Esophagus squamous epithelium (tissue), 5 donors: ENCODE measurements around the gene CDX4. TPM values are rescaled to one million over a fixed set of nuclear protein-coding genes. Genes with fewer than 3 reads are reported as not detected.
"Not testable (repeated sequence)": the region's sequence is repeated elsewhere in the genome, so short reads cannot be mapped to it uniquely, and the experiment has no call there.

Experiments used
- DNase-seq: peaks from one replicate; lab custom pipeline; 2025; lab: John Stamatoyannopoulos, UW
- H3K27ac ChIP-seq, 4 donors: fragments of 200-600 bp; sonication (generic); one replicate each; pipeline ENCODE4 v1.5.1; 2016 to 2019; ENCODE audit warnings: mild to moderate bottlenecking in 1 of 4
- H3K27me3 ChIP-seq, 4 donors: fragments of 200-600 bp; sonication (generic); 1 replicate in 3 of 4; 2 replicates in 1 of 4; pipeline versions ENCODE4 v1.5.1 to v1.6.0; 2017 to 2021; ENCODE audit warnings: antibody characterized with exemption in 1 of 4
- H3K36me3 ChIP-seq, 3 donors: fragments of 200-600 bp; sonication (generic); one replicate each; pipeline ENCODE4 v1.5.1; 2016 to 2019
- H3K4me1 ChIP-seq, 3 donors: fragments of 200-600 bp; sonication (generic); one replicate each; pipeline ENCODE4 v1.5.1; 2017 to 2019
- H3K4me3 ChIP-seq, 4 donors: fragments of 200-600 bp; sonication (generic); 1 replicate in 3 of 4; 2 replicates in 1 of 4; pipeline ENCODE4 v1.5.1; 2016 to 2019; ENCODE audit warnings: mild to moderate bottlenecking in 2 of 4, moderate library complexity in 1 of 4
- H3K9me3 ChIP-seq, 3 donors: fragments of 200-600 bp; sonication (generic); one replicate each; pipeline ENCODE4 v1.5.1; 2016 to 2019
- CTCF ChIP-seq, 6 experiments: fragments of 450-650 bp in 4 of 6; fragments of 200-600 bp in 2 of 6; sonication (generic) in 2 of 6; IDR thresholded peaks; one replicate each; pipeline ENCODE4 v1.5.1; 2016 to 2019; ENCODE audit warnings: antibody characterized with exemption in 6 of 6, mild to moderate bottlenecking in 4 of 6, moderate library complexity in 4 of 6
- POLR2A ChIP-seq, 4 donors: fragments of 450-650 bp; IDR thresholded peaks; one replicate each; pipeline ENCODE4 v1.6.1; 2017; ENCODE audit warnings: antibody characterized with exemption in 4 of 4, mild to moderate bottlenecking in 4 of 4, moderate library complexity in 3 of 4
- WGBS, 2 donors: methylation state at CpG; one replicate each; pipeline ENCODE4 v1.1.5; 2018; 5-methylcytosine and 5-hydroxymethylcytosine counted together
- intact Hi-C: fragments of 100-400 bp; cut with DNase I; formaldehyde crosslinking; loops from one replicate; pipeline ENCODE4 v1.15.0; 2022
- small RNA-seq, 4 donors: library from RNA; depleted of rRNA; stranded (forward); fragments of <200 nt; gene quantifications; one replicate each; pipeline ENCODE3, GENCODE V24; 2016
- total RNA-seq, 4 donors: library from RNA; depleted of rRNA; stranded (reverse); fragments of >200 nt; gene quantifications; one replicate each; pipeline ENCODE4 v1.1.0, GENCODE V29; 2016
- donor health status: DM: yes; HTN: yes; CAD: no.

CDX4 gene
- total RNA-seq, 4 donors from 2014 or later, result not detected

- no peak for TF ChIP-seq CTCF (IDR thresholded peaks at IDR 0.05)
- no peak for TF ChIP-seq POLR2A (IDR thresholded peaks at IDR 0.05)
- Histone ChIP-seq H3K36me3 (no peaks in the 10 kb centered on the region), H3K9me3 (no peaks in the 10 kb centered on the region), H3K4me1 (no peaks in the 10 kb centered on the region), H3K4me3 (no peak overlapping the region), H3K27me3 (no peaks in the 10 kb centered on the region), H3K27ac (no peak overlapping the region)
- intact Hi-C loops, result no loop called here
- DNase-seq, result no peak
Observed at GRCh38 chrX:73468376-73468775, 21.5 kb downstream of the CDX4 start.

- Histone ChIP-seq H3K9me3 (no peaks in the 10 kb centered on the region), H3K36me3 (no peaks in the 10 kb centered on the region), H3K4me3 (no peak overlapping the region), H3K4me1 (no peaks in the 10 kb centered on the region), H3K27me3 (no peaks in the 10 kb centered on the region), H3K27ac (no peak overlapping the region)
- WGBS, 2 donors, result 80 to 96% methylated on average over 4 of the region's 4 CpGs
- DNase-seq, result no peak
- intact Hi-C loops, result no loop called here
- no peak for TF ChIP-seq CTCF (IDR thresholded peaks at IDR 0.05)
- TF ChIP-seq POLR2A (IDR thresholded peaks at IDR 0.05), result no peak
Observed at GRCh38 chrX:73478961-73479360, 32.1 kb downstream of the CDX4 start.

GRCh38 chrX:73481521-73481920 lies 34.7 kb downstream of the CDX4 start:
- Histone ChIP-seq H3K9me3 (no peaks in the 10 kb centered on the region), H3K27ac (no peak overlapping the region), H3K36me3 (no peaks in the 10 kb centered on the region), H3K4me1 (no peaks in the 10 kb centered on the region), H3K27me3 (no peaks in the 10 kb centered on the region), H3K4me3 (no peak overlapping the region)
- no peak for DNase-seq
- TF ChIP-seq CTCF (IDR thresholded peaks at IDR 0.05), result no peak
- TF ChIP-seq POLR2A (IDR thresholded peaks at IDR 0.05), result no peak
- intact Hi-C loops, result no loop called here
- WGBS, 2 donors, result no CpG with 5 or more reads among the region's 2 CpGs

- DNase-seq, result no peak
- intact Hi-C loops, result no loop called here
- Histone ChIP-seq H3K4me1 (no peaks in the 10 kb centered on the region), H3K27ac (no peak overlapping the region), H3K36me3 (no peaks in the 10 kb centered on the region), H3K27me3 (no peaks in the 10 kb centered on the region), H3K4me3 (no peak overlapping the region), H3K9me3 (peaks cover 0 to 6% (median 0%) of the 10 kb centered on the region in 3 donors)
- TF ChIP-seq CTCF (IDR thresholded peaks at IDR 0.05) (no peak), POLR2A (IDR thresholded peaks at IDR 0.05) (no peak)
- 63 to 64% methylated on average over 3 of the region's 3 CpGs for WGBS, 2 donors
Observed at GRCh38 chrX:73490661-73491060, 43.8 kb downstream of the CDX4 start.

GRCh38 chrX:73492178-73492577 lies 45.3 kb downstream of the CDX4 start:
- intact Hi-C loops, H3K4me1 ChIP-seq, DNase-seq, H3K36me3 ChIP-seq, H3K9me3 ChIP-seq, H3K27ac ChIP-seq, H3K4me3 ChIP-seq, H3K27me3 ChIP-seq: not testable (repeated sequence)
- 69 to 77% methylated on average over 4 of the region's 4 CpGs for WGBS, 2 donors

Small RNA genes lying within 50 kb of the gene (small RNA-seq; reads per million reads assigned to genes)
- 0 reads per million in 4 donors for gene MORF4L1P6
- gene RNU6-1044P, result 0 reads per million in 4 donors

Other genes starting within 250 kb of the CDX4 start
- gene NAP1L2, start 232.2 kb upstream of the CDX4 start, total RNA-seq, result 1 to 10 TPM in 1 of 4 donors, under 1 TPM in 3; 0.50 to 1.9 (median 0.86) TPM
- 1 to 10 TPM; 1.0 to 5.7 (median 2.4) TPM for gene CHIC1, start 116.1 kb downstream of the CDX4 start, total RNA-seq